Measurements from ENCODE around the gene CCL22.
"Not testable (repeated sequence)": the region's sequence is repeated elsewhere in the genome, so short reads cannot be mapped to it uniquely, and the experiment has no call there.

CCL22 gene

DNA sequence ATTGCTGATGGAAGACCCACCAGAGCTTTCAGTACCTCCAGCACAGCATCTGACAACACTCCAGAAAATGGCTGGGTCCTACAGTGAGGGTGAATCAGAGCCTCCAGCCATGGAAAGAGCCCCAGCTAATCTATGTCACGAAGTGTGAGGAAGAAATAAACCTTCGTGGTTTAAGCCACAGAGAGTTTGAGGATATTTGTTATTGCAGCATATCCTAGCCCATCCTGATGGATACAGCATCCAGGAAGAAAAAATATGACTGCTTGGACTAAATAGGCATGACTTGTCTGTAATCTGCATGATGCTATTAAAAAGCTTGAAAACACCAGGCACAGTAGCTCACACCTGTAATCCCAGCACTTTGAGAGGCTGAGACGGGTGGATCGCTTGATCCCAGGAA, 32.7 kb downstream of the CCL22 start:
- in situ Hi-C loops (cut with MboI; ENCODE audit: low sequenced_read_pairs): no loop called here

DNA sequence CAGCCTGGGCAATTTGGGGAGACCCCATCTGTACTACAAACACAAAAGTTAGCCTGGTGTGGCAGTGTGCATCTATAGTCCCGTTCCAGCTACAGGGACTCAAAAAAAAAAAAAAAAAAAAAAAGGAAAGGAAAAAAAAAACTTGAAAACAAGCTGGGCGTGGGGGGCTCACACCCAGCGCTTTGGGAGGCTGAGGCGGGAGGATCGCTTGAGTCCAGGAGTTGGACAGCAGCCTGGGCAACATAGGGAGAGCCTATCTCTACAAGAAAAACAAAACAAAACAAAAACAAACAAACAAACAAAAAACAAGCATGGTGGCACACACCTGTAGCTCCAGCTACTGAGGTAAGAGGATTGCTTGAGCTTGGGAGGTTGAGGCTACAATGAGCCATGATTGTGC, 33.1 kb downstream of the CCL22 start:
- in situ Hi-C loops (cut with MboI; ENCODE audit: low sequenced_read_pairs): no loop called here

DNA sequence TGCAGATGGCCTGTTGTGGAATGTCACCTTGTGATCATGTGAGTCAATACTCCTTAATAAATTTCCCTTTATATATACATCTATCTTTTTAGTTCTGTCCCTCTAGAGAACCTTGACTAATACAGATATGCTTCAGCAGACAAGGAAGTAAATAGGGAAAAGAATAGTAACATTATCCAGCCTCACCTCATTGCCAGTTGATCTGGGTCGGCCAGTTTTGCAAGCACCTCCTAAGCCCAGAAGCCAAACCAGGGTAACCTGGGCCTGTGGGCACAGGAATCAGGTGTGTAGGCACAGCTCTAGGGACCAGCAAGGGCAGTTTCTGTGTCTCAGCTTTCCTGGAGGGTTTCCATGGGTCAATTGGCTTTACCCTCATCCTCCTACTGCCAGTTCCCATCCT, 34.1 kb downstream of the CCL22 start:
- in situ Hi-C loops (cut with MboI; ENCODE audit: low sequenced_read_pairs): no loop called here

DNA sequence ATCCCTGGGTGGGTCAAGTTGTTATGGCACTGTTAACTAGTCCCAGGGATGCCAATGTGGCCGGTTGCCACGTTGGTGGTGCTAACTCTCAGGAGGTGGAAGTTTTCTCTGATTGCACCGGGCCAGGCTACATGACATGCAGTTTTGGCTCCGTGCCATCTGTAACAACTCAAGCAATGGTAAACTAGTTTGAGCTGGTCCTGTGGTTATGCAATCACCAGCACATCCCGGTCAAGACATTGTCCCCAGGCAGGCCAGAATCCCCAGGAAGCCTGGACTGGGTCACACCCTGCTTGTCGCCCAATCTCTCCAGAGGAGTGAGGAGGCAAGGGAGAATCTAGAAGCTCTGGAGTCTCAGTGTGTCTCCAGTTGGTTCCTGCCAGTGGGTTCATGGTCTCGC, 35.9 kb downstream of the CCL22 start:
- in situ Hi-C loops (cut with MboI; ENCODE audit: low sequenced_read_pairs): no loop called here

DNA sequence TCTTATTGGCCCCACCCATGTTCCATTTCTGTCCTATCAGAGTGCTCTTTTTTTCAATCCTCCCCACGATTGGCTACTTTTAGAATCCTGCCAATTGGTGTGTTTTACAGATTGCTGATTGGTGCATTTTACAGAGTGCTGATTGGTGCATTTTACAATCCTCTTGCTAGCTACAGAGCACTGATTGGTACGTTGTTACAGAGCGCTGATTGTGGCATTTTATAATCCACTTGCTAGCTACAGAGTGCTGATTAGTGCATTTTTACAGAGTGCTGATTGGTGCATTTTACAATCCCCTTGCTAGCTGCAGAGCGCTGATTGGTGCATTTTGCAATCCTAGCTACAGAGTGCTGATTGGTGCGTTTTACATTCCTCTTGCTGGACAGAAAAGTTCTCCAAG, 36.4 kb downstream of the CCL22 start:
- in situ Hi-C loops (cut with MboI; ENCODE audit: low sequenced_read_pairs): no loop called here

DNA sequence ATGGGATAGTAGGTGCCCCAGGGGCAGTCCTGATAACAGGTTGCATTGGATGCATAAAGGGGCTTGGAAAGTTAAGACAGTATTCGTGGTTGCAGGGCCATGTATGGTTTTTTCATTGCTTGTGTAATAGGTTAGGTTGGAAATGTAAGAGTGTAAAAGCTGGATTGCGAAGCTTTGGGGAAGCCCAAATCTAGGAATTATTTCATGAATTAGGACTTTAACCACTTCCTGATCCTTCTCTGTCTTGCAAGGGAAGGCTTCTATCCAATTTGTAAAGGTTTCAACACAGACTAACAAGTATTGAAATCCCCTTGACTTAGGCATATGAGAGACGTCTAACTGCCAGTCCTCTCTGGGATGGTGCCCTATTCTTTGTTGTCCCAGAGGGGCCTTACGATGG, 38.2 kb downstream of the CCL22 start:
- in situ Hi-C loops (cut with MboI; ENCODE audit: low sequenced_read_pairs): no loop called here

DNA sequence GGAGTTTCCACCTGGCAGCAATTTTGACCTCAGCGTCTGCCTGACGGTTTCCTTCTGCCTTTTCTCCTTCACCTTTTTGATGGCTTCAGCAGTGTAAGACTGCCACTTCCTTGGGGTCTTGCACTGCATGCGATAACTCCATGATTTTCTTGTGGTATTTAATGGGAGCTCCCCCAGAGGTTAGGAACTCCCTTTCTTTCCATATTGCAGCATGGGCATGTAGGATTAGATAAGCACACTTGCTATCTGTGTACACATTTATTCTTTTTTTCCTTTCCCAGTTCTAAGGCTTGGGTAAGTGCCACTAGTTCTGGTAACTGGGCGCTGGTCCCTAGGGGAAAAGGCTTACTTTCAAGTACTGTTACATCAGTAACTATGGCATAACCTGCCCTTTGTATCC, 38.9 kb downstream of the CCL22 start:
- in situ Hi-C loops (cut with MboI; ENCODE audit: low sequenced_read_pairs): not testable (repeated sequence)

DNA sequence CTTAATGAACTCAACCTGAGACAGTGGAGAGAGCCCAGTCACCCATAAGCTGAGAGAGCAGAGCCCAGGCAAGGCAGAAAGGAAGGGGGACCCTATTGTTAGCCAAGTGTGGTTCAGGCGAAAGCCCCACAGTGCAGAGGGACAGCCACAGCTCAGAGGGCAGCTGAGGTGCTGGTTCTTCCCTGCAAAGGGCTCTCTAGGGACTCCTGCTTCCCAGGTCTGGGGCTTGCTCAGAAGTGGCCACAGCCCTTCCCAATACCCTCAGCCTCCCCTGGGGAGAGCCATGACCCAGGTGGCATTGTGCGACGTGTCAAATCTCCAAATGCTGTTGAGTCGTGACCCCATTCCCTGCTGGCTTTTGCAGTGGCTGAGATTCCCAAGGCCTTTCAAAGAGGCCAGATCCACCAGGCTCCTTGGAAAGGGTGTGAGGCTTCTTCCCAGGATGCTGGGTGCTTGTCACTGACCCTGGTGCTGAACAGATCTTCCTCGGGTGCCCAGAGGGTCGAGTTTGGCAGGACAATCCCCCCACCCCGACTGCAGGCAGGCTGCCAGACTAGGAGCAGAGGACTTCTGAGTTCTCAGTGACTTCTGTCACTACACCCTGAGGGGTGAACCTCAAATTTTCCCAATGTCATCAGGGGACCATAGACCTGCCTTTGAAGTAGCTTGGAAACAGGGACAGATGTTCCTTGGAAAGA, 43.5 kb downstream of the CCL22 start:
- in situ Hi-C loops (cut with MboI; ENCODE audit: low sequenced_read_pairs): no loop called here

DNA sequence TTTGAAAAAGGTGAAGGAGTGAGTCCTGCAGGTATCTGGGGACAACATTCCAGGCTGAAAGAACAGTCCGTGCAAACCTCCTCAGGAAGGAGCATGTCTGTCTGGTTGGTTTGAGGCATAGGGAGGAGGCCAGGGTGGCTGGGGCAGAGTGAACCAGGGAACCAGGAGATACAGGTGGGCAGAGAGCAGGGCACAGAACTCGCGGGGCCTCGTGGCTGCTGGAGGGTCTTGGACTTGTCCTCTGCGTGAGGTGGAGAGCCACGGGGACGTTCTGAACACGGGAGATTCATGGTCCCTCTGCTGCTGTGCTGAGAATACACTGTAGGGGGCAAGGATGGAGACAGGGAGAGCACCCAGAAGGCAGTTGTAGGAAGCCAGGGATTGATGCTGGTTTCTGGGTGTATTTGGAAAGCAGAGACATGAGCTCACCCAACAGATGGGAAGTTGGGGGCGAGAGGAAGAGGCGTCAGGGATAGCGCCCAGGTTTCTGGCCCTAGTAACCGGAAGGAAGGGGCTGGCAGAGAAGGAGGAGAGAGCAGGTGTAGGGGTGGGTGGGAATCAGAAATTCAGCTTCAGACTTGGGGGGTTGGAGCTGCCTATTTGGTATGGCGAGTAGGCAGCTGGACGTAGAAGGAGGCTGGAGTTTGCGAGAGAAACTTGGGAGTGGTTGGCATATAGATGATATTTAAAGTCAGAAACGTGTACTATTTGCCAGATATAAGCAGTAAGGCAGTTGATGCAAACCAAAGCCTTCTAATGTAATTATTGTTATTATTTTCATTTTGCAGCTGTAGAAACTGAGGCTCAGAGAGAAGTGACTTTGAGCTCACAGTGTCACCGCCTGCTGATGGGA, 45.6 kb downstream of the CCL22 start, which contains the start of gene CCL17:
TSS of gene CCL17 (plus strand) at position 803 of the 853 bp plus-strand sequence. CDS start 9,166 bp downstream, outside the sequence.
- in situ Hi-C loops (cut with MboI; ENCODE audit: low sequenced_read_pairs): no loop called here

DNA sequence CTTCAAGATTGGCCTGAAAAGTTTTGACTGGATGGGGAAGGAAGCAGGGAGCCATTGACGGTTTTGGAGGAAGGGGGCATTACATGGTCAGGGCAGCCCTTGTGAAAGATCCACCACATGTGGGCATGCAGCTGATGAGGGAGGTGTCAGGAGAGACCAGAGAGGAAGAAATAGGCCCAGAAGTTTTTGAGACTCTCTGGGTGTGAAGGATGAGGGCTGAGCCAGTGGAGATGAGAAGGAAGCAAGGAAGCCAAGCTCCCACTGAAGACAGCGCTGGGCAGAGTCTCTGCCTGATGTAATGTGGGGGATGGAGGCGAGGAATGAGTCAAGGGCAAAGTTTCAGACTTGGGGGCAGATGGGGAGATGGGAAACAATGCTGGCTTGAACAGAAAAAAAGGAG, 46.5 kb downstream of the CCL22 start:
- in situ Hi-C loops (cut with MboI; ENCODE audit: low sequenced_read_pairs): no loop called here

DNA sequence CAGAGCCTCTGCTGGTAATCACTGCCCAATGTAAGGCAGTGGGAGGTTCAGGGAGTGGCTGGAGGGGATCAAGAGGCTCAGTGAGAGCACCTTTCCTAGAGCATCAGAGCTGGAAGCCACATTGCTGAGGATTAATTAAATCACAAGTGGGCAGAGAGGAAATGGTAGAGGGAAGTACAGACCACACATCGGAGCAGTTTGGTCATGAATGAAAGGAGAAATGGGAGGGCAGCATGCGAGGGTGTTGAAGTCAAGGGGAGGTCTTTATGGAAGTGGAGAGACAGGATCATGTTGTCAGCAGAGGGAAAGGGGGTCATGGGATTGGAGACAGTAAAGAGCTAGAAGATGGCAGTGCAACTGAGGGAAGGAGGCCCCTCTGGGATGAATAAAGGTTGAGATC, 48.3 kb downstream of the CCL22 start:
- in situ Hi-C loops (cut with MboI; ENCODE audit: low sequenced_read_pairs): no loop called here

DNA sequence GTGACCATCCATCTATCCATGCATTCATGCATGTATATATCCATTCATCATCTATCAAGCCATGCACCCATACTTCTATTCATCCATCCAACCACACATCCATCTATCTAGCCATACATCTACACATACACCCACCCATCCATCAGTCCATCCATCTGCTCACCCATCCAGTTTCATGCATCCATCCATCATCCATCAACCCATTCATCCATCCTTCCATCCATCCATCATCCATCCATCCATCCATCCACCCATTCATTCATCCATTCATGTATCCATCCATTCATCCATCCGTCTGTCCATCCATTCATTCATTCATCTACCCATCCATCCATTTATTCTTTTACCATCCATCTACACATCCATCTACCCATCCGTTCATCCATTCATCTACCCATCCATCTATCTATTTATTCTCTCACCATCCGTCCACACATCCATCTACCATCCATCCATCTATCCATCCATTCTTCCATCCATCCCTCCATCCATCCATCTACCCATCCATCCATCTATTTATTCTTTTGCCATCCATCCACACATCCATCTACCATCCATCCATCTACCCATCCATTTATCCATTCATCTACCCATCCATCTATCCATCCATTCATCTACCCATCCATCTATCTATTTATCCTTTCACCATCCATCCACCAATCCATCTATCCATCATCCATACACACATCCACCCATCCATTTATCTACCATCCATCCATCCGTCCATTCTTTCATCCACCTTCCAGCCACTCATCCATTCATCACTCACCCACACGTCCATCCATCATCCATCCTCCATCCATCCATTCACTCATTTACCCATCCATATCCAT, 49.2 kb downstream of the CCL22 start:
- in situ Hi-C loops (cut with MboI; ENCODE audit: low sequenced_read_pairs): no loop called here

DNA sequence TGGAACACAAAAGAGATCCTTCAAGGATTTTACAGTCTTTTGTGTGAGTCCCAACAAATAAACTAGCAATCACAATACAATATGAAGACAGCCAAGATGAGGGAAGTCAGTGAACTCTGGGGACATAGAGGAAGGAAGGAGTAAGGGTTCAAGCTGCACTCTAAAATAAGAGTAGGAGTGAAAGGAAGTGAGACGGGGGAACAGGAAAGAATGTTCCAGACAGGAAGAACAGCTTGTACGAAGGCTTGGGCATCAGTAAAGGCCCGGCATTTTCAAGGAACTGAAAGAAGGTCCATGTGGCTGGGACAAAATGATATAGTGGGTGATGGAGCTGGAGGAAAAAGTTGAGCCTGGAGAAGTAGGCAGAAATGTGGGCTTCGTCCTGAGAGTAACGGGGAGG, 50.5 kb downstream of the CCL22 start:
- in situ Hi-C loops (cut with MboI; ENCODE audit: low sequenced_read_pairs): no loop called here

DNA sequence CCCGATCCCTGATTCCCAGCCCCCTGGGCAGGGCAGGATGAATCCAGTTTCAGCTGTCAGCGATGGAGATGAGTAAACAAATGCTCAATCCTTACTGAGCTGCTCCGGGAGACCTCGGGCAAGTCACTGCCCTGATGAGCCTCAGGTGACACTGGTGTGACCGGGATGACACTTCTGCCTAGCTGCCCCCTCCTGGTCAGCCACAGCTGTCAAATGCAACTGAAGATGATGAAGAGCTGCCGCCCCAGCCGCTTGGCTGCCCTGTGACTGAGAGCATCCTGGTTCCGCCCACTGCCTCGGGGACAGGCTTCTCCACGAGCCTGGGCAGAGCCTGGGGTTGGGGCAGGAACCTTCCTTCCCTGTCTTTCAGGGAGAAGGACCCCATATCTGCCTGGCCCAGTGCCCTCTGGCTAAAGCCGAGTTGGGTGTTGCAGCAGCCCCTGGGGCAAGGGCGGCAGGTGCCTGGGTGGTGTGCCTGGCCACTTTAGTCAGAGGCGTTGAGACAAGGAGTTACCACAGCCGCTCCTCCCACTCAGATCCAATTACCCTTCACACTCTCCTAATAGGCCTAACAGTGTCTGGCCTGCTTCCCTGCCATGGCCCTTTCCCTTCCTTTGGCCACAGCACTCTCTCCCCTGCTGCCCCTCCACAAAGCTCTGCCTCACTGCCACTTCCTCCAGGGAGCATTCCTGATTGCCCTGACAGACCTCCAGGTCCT, 51.4 kb downstream of the CCL22 start:
- in situ Hi-C loops (cut with MboI; ENCODE audit: low sequenced_read_pairs): no loop called here

DNA sequence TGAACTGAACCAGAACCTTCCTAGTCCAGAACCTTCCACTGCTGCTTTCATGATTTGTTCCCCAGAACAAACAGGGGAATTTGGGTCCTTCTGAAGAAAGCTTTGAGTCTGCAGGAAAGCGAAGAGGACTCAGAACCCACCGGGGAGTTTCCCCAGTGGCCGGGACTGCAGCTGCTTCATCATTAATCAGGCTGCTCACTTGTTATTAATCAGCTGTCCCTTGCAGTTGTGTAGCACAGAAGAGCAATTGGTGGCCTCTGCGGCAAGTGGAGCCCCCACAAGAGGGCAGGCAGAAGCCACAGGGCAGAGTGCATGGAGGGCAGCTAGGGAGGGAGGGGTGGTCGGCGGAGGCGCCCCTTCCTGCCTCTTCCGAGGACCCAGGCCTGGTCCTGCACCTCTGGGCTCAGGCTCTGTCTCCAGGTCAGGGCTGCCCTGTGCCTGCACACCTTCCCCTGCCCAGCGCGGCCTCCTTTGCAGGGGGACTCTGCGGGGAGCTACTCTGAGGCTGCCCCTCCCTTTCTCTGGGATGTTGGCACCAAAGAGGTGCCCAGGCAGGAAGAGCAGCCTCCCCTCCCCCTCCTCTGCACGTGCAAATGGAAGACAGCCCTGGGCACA, 52.9 kb downstream of the CCL22 start:
- in situ Hi-C loops (cut with MboI; ENCODE audit: low sequenced_read_pairs): no loop called here

DNA sequence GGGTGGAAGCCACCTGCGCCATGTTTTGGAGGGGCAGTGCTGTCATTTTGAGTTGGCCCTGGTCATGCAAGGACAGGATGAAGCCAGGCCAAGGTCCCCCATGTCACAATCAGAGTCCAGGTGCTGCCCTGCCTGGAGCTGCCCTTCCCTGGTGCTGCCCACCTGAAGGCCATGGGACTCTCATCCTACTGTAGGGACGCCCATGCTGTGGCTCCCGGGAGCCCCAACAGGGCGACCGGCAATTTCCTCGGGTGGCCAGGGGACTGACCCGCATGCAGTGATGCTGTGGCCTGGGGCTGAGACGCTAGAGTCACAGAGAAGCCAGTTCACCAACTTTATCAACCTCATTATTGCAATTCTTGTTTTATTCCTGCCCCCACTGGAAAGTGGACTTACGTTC, 54.0 kb downstream of the CCL22 start:
- in situ Hi-C loops (cut with MboI; ENCODE audit: low sequenced_read_pairs): no loop called here

DNA sequence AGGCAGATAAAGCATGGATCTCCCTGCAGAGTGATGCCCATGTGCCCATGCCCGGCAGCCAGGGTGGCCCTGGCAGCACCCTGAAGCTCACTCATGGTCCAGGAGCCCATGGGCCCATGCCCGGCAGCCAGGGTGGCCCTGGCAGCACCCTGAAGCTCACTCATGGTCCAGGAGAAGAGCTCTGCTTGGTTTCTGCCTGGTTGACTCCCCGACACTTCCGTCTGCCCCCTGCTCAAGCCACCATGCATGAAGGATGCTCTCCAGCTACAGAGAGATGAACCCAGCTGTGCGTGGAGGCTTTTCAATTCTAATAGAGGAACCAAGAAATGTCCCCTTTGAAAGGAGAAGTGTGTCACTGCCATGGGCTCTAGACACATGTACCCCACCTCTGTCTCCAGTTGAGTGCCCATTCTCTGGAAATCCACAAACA, 54.7 kb downstream of the CCL22 start:
- in situ Hi-C loops (cut with MboI; ENCODE audit: low sequenced_read_pairs): no loop called here

DNA sequence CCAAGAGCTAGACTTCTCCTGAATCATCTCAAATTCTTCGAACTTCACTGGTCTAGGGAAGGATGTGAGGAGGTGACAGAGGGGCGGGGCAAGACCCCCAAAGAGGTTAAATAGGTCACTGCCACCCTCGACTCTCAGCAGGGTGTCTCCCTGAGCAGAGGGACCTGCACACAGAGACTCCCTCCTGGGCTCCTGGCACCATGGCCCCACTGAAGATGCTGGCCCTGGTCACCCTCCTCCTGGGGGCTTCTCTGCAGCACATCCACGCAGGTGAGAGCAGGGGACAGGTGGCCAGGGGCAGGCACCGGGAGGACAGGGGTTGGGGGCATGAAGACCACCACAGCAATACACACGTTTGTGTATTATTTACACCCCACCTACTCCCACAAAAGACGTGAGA, 55.1 kb downstream of the CCL22 start:
- in situ Hi-C loops (cut with MboI; ENCODE audit: low sequenced_read_pairs): no loop called here

Measured in HL-60/S4 treated with retinoic acid at 250 ng/mL for 4 days and 3 days (cell line).